Fibroblast of mammary gland (primary cell): ENCODE data around the gene OTUD5.
"Not testable (repeated sequence)": the region's sequence is repeated elsewhere in the genome, so short reads cannot be mapped to it uniquely, and the experiment has no call there.

ENCODE experiments used
- DNase-seq: peaks from one replicate; pipeline ENCODE4 v3.0.0-alpha.2; 2010; ENCODE audit warnings: low read depth
- H3K4me3 ChIP-seq: 2 replicates; pipeline ENCODE4 v1.5.1; 2011; ENCODE audit warnings: low read depth, mild to moderate bottlenecking, low read length, moderate library complexity; ENCODE audit not compliant: control insufficient read depth
- TF ChIP-seq, protein P1 (sequence below): conservative IDR thresholded peaks from 2 replicates; pipeline ENCODE4 v1.5.1; 2011; ENCODE audit warnings: low read depth, low read length, inconsistent platforms; ENCODE audit not compliant: control insufficient read depth, insufficient read depth

OTUD5 gene

DNA sequence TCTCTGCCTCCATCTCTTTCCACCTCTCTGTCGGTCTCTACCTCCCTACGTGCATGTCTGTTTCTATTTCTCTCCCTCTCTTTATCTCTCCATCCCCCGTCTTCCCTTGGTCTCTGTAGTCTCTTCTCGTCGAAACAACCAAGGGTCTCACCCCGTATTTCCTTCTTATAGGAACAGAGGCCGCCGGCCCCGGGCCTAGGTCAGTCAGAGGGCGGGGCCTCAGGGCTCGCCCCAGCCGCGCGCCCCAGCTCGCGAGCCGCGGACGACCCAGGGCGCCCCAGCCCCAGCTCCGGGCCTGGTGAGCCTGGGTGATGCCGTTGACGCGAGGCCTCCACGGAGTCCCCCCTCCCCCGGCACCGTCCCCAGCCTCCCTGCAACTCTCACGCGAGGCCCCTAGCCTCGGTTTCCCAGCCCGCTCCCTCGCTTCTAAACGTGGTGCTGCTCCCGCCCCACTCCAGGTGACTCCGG lies 66.4 kb downstream of the OTUD5 start:
- peak overlapping the region; percentile 40 for H3K4me3 ChIP-seq
- DNase-seq: no peak
- TF ChIP-seq, protein P1, sequence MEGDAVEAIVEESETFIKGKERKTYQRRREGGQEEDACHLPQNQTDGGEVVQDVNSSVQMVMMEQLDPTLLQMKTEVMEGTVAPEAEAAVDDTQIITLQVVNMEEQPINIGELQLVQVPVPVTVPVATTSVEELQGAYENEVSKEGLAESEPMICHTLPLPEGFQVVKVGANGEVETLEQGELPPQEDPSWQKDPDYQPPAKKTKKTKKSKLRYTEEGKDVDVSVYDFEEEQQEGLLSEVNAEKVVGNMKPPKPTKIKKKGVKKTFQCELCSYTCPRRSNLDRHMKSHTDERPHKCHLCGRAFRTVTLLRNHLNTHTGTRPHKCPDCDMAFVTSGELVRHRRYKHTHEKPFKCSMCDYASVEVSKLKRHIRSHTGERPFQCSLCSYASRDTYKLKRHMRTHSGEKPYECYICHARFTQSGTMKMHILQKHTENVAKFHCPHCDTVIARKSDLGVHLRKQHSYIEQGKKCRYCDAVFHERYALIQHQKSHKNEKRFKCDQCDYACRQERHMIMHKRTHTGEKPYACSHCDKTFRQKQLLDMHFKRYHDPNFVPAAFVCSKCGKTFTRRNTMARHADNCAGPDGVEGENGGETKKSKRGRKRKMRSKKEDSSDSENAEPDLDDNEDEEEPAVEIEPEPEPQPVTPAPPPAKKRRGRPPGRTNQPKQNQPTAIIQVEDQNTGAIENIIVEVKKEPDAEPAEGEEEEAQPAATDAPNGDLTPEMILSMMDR: no peak

DNA sequence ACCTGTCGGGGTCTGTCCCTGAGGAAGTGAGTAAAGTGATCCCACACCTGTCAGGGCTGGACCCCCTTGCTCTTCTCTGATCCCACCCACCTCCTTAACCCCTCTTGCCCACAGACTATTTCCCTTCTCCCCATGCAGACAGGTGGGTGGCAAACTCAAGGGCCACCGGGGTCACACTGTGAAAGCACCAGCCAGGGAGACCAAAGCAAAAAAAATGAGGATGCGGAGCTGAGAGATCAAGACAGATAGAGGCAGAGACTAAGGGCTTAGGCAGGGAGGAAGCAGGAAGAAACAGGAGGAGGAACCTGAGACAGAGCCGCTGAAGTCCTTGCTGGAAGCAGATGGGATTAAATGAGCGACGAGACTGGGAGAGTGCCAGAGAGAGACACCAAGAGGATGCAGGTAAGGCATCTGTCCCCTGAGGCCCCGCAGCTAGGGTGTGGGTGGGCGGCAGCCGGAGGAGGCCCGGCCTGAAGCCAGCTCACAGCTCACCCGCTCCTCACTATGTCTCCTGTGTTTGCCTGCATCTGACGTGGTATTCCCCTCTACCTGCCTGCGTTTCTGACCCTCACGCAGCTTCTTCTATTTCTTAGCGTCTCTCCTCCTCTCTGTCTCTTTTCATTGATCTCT lies 67.0 kb downstream of the OTUD5 start:
- H3K4me3 ChIP-seq: peak overlapping the region; percentile 40
- TF ChIP-seq, protein P1: no peak
- no peak for DNase-seq

DNA sequence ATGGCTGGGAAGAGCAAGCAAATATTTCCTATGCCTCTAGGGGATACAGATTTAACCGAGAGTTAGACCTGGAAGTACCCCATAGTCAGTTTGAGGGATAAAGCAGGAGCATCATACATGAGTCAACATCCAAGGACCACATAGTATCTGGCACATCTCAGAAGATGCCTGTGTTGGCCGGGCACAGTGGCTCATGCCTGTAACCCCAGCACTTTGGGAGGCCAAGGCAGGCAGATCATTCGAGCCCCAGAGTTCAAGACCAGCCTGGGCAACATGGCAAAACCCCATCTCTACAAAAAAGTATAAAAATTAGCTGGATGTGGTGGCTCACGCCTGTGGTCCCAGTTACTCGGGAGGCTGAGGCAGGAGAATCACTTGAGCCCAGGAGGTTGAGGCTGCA lies 70.8 kb downstream of the OTUD5 start:
- DNase-seq, H3K4me3 ChIP-seq: not testable (repeated sequence)

DNA sequence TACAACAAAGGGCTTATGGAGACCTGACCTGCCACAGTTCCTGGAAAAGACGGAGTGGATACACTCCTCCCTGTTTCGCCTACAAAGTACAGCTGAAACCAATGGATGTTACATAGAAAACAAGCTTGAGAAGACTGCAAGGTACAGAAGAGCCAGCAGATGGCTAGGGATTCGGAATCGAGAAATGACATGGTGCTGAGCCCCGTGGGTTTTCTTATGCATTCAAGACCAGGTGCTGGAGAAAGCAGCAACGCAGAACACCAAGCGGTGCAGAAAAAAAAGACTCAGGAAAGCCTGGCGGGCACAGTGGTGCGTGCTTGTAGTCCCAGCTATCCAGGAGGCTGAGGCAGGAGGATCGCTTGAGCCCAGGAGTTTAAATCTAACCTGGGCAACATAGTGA lies 73.7 kb downstream of the OTUD5 start:
- H3K4me3 ChIP-seq: no peak overlapping the region
- DNase-seq: no peak
- TF ChIP-seq, protein P1: no peak

DNA sequence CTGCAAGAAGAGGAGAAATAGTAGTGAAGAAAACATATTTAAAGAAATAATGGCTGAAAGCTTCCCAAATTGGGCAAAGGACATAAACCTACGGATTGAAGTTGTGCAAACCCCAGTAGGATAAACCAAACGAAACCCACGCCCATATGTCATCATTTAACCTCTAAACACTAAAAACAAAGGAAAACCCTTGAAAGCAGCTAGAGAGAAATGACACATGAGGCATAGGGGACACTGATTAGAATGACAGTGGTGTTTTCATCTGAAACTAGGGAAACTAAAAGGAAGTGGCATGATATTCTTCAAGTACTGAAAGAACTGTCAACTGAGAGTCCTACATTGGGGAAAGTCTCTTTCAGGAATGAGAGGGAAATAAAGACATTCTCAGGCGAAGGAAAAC lies 80.5 kb downstream of the OTUD5 start:
- not testable (repeated sequence) for H3K4me3 ChIP-seq

More for the DNA sequence above, 80.5 kb downstream of the OTUD5 start:
- DNase-seq: not testable (repeated sequence)
